K562 (cell line): Measurements from ENCODE around the gene NFKB2. TPM values are rescaled to one million over a fixed set of nuclear protein-coding genes. Genes with fewer than 3 reads are reported as not detected.

Experiments
- BRD9 ChIP-seq: fragments of 450-650 bp; IDR thresholded peaks from 2 replicates; pipeline ENCODE4 v1.6.1; 2018; ENCODE audit warnings: low read depth; ENCODE audit not compliant: partially characterized antibody
- FOXA3 ChIP-seq, 2 experiments: fragments of 450-650 bp in 1 of 2; sonication (generic) in 1 of 2; formaldehyde crosslinking; IDR thresholded peaks in 1 of 2; conservative IDR thresholded peaks in 1 of 2; 2 replicates each; pipeline versions ENCODE4 v1.4.0 to v1.8.0; 2020 to 2022; ENCODE audit warnings: mild to moderate bottlenecking in 2 of 2, missing genetic modification reagents in 1 of 2
- HDAC3 ChIP-seq: fragments of 450-650 bp; IDR thresholded peaks from 2 replicates; pipeline ENCODE4 v1.6.1; 2018; ENCODE audit warnings: borderline replicate concordance, mild to moderate bottlenecking, moderate library complexity; ENCODE audit not compliant: partially characterized antibody
- HDAC6 ChIP-seq: IDR thresholded peaks from 2 replicates; pipeline ENCODE4 v1.6.1; 2012; ENCODE audit warnings: low read depth, mild to moderate bottlenecking, control low read depth, inconsistent platforms, low read length, moderate library complexity
- HNRNPLL ChIP-seq: fragments of 200-400 bp; formaldehyde crosslinking; IDR thresholded peaks from 2 replicates; pipeline ENCODE4 v1.6.1; 2017; ENCODE audit warnings: low read length, low read depth, mild to moderate bottlenecking; ENCODE audit not compliant: poor library complexity, severe bottlenecking
- LEF1 ChIP-seq: fragments of 450-650 bp; IDR thresholded peaks from 2 replicates; pipeline ENCODE4 v1.6.1; 2016; ENCODE audit warnings: mild to moderate bottlenecking
- RBM25 ChIP-seq: fragments of 200-400 bp; formaldehyde crosslinking; IDR thresholded peaks from 2 replicates; pipeline ENCODE4 v1.6.1; 2018; ENCODE audit warnings: low read length, low read depth, moderate library complexity; ENCODE audit not compliant: severe bottlenecking
- SMARCB1 ChIP-seq: IDR thresholded peaks from 2 replicates; pipeline ENCODE4 v1.6.1; 2011; ENCODE audit warnings: improper control_type of control experiment, low read depth; ENCODE audit not compliant: insufficient read length
- SMARCC2 ChIP-seq: fragments of 450-650 bp; IDR thresholded peaks from 2 replicates; pipeline ENCODE4 v1.6.1; 2017; ENCODE audit warnings: antibody characterized with exemption, moderate library complexity, mild to moderate bottlenecking, low read depth
- TRIM28 ChIP-seq: fragments of 450-650 bp; IDR thresholded peaks from 2 replicates; pipeline ENCODE4 v1.6.1; 2017
- ZBTB1 ChIP-seq: sonication (generic); formaldehyde crosslinking; IDR thresholded peaks from 2 replicates; pipeline ENCODE4 v1.8.1; 2023; ENCODE audit warnings: missing genetic modification reagents, low read depth, mild to moderate bottlenecking, borderline replicate concordance
- ZBTB8A ChIP-seq: fragments of 450-650 bp; IDR thresholded peaks from 2 replicates; pipeline ENCODE4 v1.6.1; 2018; ENCODE audit warnings: mild to moderate bottlenecking, moderate library complexity; ENCODE audit not compliant: partially characterized antibody
- ZNF165 ChIP-seq: fragments of 250-450 bp; sonication (Bioruptor Pico); IDR thresholded peaks from 2 replicates; pipeline ENCODE4 v1.4.0; 2020; ENCODE audit warnings: borderline replicate concordance
- polyA plus RNA-seq, 8 experiments: library from polyadenylated mRNA; depleted of rRNA in 4 of 8; stranded (reverse) in 5 of 8; unstranded in 3 of 8; fragments of >200 nt; fragmentation: Nextera tagmentation in 2 of 8; fragmentation: Illumina TruSeq in 1 of 8; extraction: Ambion mirVana in 2 of 8; extraction: Trizol in 1 of 8; gene quantifications; 2 replicates each; pipeline versions ENCODE4 v1.2.1 to v1.2.3, GENCODE V29; 2011 to 2014; ENCODE audit warnings: inconsistent platforms in 1 of 8, missing spikeins in 1 of 8
- total RNA-seq, 7 experiments: library from RNA; depleted of rRNA in 6 of 7; stranded (reverse); fragments of >200 nt in 6 of 7; fragmentation: Illumina TruSeq in 2 of 7; extraction: Trizol in 2 of 7; gene quantifications; 2 replicates each; pipeline versions ENCODE4 v1.2.1 to v1.2.3, GENCODE V29; 2011 to 2021; ENCODE audit warnings: low replicate concordance in 1 of 7
- TF ChIP-seq, protein P1 (sequence below): IDR thresholded peaks from 2 replicates; pipeline ENCODE4 v1.6.1; 2011; ENCODE audit warnings: borderline replicate concordance, low read depth, mild to moderate bottlenecking, moderate library complexity, low read length; ENCODE audit not compliant: insufficient read depth, poor library complexity, severe bottlenecking

NFKB2 gene
- total and polyA plus RNA-seq, 9 of the 15 experiments (the other 6 are each of a cell fraction or from before 2014, with no cell fraction given), result 0.07 to 20.3 (median 7.9) TPM

- TF ChIP-seq BRD9, result no peak
- 0 out of 2 replicates have a peak, but pooled peaks have one; percentile 48 for TF ChIP-seq HDAC6
- no peak for TF ChIP-seq LEF1
- no peak for TF ChIP-seq SMARCC2
- TF ChIP-seq ZBTB8A, result no peak
- TF ChIP-seq RBM25, result no peak
- no peak for TF ChIP-seq FOXA3 (CRISPR knock-in tag; conservative IDR thresholded peaks at IDR 0.05 in 1 of 2, IDR thresholded peaks at IDR 0.05 in 1 of 2)
- no peak for TF ChIP-seq ZNF165 (CRISPR knock-in tag)
- TF ChIP-seq HDAC3, result no peak
- TF ChIP-seq, protein P1, sequence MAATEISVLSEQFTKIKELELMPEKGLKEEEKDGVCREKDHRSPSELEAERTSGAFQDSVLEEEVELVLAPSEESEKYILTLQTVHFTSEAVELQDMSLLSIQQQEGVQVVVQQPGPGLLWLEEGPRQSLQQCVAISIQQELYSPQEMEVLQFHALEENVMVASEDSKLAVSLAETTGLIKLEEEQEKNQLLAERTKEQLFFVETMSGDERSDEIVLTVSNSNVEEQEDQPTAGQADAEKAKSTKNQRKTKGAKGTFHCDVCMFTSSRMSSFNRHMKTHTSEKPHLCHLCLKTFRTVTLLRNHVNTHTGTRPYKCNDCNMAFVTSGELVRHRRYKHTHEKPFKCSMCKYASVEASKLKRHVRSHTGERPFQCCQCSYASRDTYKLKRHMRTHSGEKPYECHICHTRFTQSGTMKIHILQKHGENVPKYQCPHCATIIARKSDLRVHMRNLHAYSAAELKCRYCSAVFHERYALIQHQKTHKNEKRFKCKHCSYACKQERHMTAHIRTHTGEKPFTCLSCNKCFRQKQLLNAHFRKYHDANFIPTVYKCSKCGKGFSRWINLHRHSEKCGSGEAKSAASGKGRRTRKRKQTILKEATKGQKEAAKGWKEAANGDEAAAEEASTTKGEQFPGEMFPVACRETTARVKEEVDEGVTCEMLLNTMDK, result no peak
- no peak for TF ChIP-seq SMARCB1
- TF ChIP-seq TRIM28, result no peak
- TF ChIP-seq ZBTB1, result peak; percentile 41; the same call in 1 of the 2 replicates
- peak; percentile 87 for TF ChIP-seq HNRNPLL
Observed at GRCh38 chr10:102408728-102409603, 13.5 kb downstream of the NFKB2 start (continued).
